Stomach (tissue), 9 donors: ENCODE data around the gene GLCCI1. TPM values are rescaled to one million over a fixed set of nuclear protein-coding genes. Genes with fewer than 3 reads are reported as not detected.

Source experiments
- DNase-seq, 2 donors: peaks; one replicate each; pipeline versions ENCODE4 v3.0.0 to v3.0.0-alpha.2; 2013 to 2019
- H3K27ac ChIP-seq, 5 donors: fragments of 200-600 bp in 4 of 5; sonication (generic) in 4 of 5; one replicate each; pipeline ENCODE4 v1.5.1; 2013 to 2019; ENCODE audit warnings: mild to moderate bottlenecking in 1 of 5, moderate library complexity in 1 of 5
- H3K27me3 ChIP-seq, 3 donors: fragments of 200-600 bp; sonication (generic); one replicate each; pipeline ENCODE4 v1.5.1; 2017 to 2019; ENCODE audit warnings: mixed run types in 1 of 3
- H3K36me3 ChIP-seq, 4 donors: fragments of 200-600 bp; sonication (generic); 1 replicate in 3 of 4; 2 replicates in 1 of 4; pipeline ENCODE4 v1.5.1; 2016 to 2019
- H3K4me1 ChIP-seq, 4 donors: fragments of 200-600 bp; sonication (generic); one replicate each; pipeline ENCODE4 v1.5.1; 2016 to 2019
- H3K4me3 ChIP-seq, 4 donors: fragments of 200-600 bp; sonication (generic) in 3 of 4; one replicate each; pipeline ENCODE4 v1.5.1; 2016 to 2019; ENCODE audit warnings: mild to moderate bottlenecking in 1 of 4
- H3K9me3 ChIP-seq, 4 donors: fragments of 200-600 bp; sonication (generic); one replicate each; pipeline ENCODE4 v1.5.1; 2016 to 2019
- EP300 ChIP-seq: sonication (generic); formaldehyde crosslinking; IDR thresholded peaks from one replicate; pipeline ENCODE4 v1.6.1; 2017; ENCODE audit warnings: antibody characterized with exemption
- POLR2A ChIP-seq, 4 donors: fragments of 450-650 bp; IDR thresholded peaks; one replicate each; pipeline ENCODE4 v1.6.1; 2016; ENCODE audit warnings: antibody characterized with exemption in 4 of 4, control low read depth in 2 of 4, mild to moderate bottlenecking in 1 of 4, moderate library complexity in 1 of 4
- POLR2AphosphoS5 ChIP-seq, 3 donors: sonication (generic); formaldehyde crosslinking; IDR thresholded peaks; one replicate each; pipeline ENCODE4 v1.6.1; 2016; ENCODE audit warnings: antibody characterized with exemption in 3 of 3
- WGBS, 5 donors: extraction: QIAGEN DNeasy Blood & Tissue Kit in 3 of 5; methylation state at CpG; one replicate each; pipeline versions ENCODE4 v1.1.5 to v1.1.7; 2013 to 2018; 5-methylcytosine and 5-hydroxymethylcytosine counted together
- intact Hi-C: fragments of 100-400 bp; cut with DNase I; formaldehyde crosslinking; loops from one replicate; pipeline ENCODE4 v1.15.1; 2023; ENCODE audit warnings: low total_unique reads
- polyA plus RNA-seq, 3 donors: library from polyadenylated mRNA; stranded (reverse); fragments of 200-250 nt; gene quantifications; one replicate each; pipeline ENCODE4 v1.2.3, GENCODE V29; 2013
- total RNA-seq, 5 donors: library from RNA; depleted of rRNA; stranded (reverse); fragments of >200 nt; gene quantifications; one replicate each; pipeline versions ENCODE4 v1.1.0 to v1.2.3, GENCODE V29; 2014 to 2016
- TF ChIP-seq, protein P1 (sequence below), 7 experiments: fragments of 450-650 bp in 4 of 7; fragments of 200-600 bp in 3 of 7; sonication (generic) in 3 of 7; IDR thresholded peaks; one replicate each; pipeline ENCODE4 v1.5.1; 2016 to 2019; ENCODE audit warnings: antibody characterized with exemption in 7 of 7, control low read depth in 2 of 7, mild to moderate bottlenecking in 1 of 7
- donor health status: healthy with polysubstance abuse.
- donor health status: Bipolar disorder and iron deficiency.
- donor health status: healthy.

Gene GLCCI1
- total and polyA plus RNA-seq, 8 donors = 2.6 to 60.9 (median 14.9) TPM

DNA sequence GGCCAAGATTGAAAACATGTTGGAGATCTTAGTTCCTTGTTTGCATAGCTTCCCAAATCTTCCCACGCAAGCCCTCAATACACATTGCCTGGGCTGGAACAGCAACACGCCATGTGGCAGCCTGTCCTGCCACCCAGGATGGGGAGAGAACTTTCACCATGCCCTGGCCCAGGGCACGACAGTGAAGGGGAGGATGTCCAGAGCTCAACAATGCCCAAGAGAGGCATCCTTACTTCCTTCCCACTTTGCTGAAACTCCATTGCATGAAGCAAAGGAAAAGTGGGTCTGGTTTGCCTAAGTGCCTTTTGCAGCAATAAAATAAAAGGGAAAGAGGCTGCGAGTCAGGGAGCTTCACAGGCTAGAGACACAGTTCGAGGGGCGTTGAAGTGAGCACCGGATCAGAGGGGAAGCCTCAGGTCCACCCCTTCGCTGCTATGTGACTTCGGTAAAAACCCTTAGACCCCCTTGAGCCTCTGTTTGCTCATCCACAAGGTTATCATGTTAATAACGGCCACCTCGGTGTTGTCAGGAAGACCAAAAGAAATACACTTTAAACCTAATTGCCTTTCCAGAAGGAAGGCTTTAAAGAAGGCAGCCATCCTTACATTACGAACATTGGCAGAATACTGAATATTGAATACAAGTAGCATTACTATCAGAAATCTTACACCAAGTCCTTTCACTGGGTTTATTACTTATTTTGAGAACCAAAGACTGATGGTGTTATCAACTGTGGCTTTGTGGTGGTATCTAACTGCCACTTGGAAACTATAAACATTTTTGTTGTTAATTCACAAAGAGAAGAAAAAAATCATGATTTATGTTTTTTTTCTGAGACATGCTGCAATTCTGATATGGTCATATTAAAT lies 160.1 kb downstream of the GLCCI1 start:
- no peak for DNase-seq
- H3K4me1 ChIP-seq = peaks cover 0 to 7% (median 0%) of the 10 kb centered on the region in 4 donors
- H3K9me3 ChIP-seq = no peaks in the 10 kb centered on the region
- no peaks in the 10 kb centered on the region for H3K27me3 ChIP-seq
- WGBS, 5 donors = 68 to 78% (median 74%) methylated on average over 12 of the region's 12 CpGs
- H3K36me3 ChIP-seq = peaks cover 4 to 37% (median 21%) of the 10 kb centered on the region in 4 donors
- no peak for TF ChIP-seq EP300
- TF ChIP-seq, protein P1, sequence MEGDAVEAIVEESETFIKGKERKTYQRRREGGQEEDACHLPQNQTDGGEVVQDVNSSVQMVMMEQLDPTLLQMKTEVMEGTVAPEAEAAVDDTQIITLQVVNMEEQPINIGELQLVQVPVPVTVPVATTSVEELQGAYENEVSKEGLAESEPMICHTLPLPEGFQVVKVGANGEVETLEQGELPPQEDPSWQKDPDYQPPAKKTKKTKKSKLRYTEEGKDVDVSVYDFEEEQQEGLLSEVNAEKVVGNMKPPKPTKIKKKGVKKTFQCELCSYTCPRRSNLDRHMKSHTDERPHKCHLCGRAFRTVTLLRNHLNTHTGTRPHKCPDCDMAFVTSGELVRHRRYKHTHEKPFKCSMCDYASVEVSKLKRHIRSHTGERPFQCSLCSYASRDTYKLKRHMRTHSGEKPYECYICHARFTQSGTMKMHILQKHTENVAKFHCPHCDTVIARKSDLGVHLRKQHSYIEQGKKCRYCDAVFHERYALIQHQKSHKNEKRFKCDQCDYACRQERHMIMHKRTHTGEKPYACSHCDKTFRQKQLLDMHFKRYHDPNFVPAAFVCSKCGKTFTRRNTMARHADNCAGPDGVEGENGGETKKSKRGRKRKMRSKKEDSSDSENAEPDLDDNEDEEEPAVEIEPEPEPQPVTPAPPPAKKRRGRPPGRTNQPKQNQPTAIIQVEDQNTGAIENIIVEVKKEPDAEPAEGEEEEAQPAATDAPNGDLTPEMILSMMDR (IDR thresholded peaks at IDR 0.05) = no peak
- TF ChIP-seq POLR2AphosphoS5 (IDR thresholded peaks at IDR 0.05) = no peak
- TF ChIP-seq POLR2A (IDR thresholded peaks at IDR 0.05) = no peak
- no peak overlapping the region for H3K4me3 ChIP-seq
- intact Hi-C loops = no loop called here
- H3K27ac ChIP-seq = peak overlapping the region in 1 of 5 donors; percentile 22

DNA sequence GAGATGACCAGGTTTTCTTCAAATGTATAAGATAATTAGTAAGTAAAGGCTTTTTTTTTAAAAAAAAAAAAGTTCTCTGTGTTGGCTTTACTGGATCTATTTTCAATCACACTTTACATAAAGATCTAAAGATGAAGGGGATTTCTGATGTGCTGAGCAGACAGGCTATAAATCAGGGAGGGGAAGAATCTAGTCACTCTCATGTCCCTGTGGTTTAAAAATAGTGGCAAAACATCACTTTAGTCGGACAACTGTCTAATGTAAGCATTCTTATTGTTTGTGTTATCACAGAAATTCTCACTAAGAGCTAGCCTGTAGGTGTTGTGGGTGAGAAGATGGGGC lies 160.7 kb downstream of the GLCCI1 start:
- H3K27ac ChIP-seq = no peak overlapping the region

DNA sequence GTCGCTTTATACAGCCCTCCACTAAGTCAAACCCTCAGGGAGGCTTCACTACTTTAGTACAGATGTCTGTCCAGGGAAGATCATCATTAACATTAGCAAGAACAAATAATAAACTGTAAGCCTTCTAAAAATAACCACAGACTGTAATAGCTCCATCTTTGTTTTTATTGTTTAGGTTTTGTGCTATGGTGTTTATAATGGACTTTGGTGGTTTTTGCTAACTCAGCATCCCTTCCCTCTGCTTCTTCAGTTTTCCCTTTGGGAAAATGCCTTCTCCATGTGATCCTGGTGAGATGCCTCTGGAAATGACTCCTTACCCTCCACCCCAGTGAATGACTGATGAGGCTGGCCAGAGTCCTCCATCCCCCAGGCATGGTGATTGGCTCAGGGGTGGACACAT lies 162.1 kb downstream of the GLCCI1 start:
- Histone ChIP-seq H3K4me3 (no peak overlapping the region), H3K4me1 (peaks cover 0 to under 1% (median 0%) of the 10 kb centered on the region in 4 donors), H3K27me3 (no peaks in the 10 kb centered on the region), H3K27ac (peak overlapping the region in 1 of 5 donors; percentile 55), H3K9me3 (no peaks in the 10 kb centered on the region), H3K36me3 (peaks cover 2 to 26% (median 19%) of the 10 kb centered on the region in 4 donors)
- intact Hi-C loops = no loop called here
- DNase-seq = no peak
- TF ChIP-seq, protein P1 (IDR thresholded peaks at IDR 0.05) = no peak
- no peak for TF ChIP-seq EP300
- no peak for TF ChIP-seq POLR2AphosphoS5 (IDR thresholded peaks at IDR 0.05)
- TF ChIP-seq POLR2A (IDR thresholded peaks at IDR 0.05) = no peak
- 90 to 98% (median 92%) methylated on average over 1 of the region's 1 CpG for WGBS, 5 donors

More for the DNA sequence above, 160.7 kb downstream of the GLCCI1 start:
- H3K4me1 ChIP-seq = peaks cover 0 to 7% (median 0%) of the 10 kb centered on the region in 4 donors
- no peaks in the 10 kb centered on the region for H3K27me3 ChIP-seq
- intact Hi-C loops = no loop called here
- no peak overlapping the region for H3K4me3 ChIP-seq
- WGBS, 5 donors = 67 to 77% (median 71%) methylated on average over 1 of the region's 1 CpG
- no peaks in the 10 kb centered on the region for H3K9me3 ChIP-seq
- TF ChIP-seq EP300 (no peak), POLR2A (IDR thresholded peaks at IDR 0.05) (no peak), POLR2AphosphoS5 (IDR thresholded peaks at IDR 0.05) (no peak)
- TF ChIP-seq, protein P1 (IDR thresholded peaks at IDR 0.05) = no peak
- H3K36me3 ChIP-seq = peaks cover 4 to 37% (median 21%) of the 10 kb centered on the region in 4 donors
- no peak for DNase-seq

DNA sequence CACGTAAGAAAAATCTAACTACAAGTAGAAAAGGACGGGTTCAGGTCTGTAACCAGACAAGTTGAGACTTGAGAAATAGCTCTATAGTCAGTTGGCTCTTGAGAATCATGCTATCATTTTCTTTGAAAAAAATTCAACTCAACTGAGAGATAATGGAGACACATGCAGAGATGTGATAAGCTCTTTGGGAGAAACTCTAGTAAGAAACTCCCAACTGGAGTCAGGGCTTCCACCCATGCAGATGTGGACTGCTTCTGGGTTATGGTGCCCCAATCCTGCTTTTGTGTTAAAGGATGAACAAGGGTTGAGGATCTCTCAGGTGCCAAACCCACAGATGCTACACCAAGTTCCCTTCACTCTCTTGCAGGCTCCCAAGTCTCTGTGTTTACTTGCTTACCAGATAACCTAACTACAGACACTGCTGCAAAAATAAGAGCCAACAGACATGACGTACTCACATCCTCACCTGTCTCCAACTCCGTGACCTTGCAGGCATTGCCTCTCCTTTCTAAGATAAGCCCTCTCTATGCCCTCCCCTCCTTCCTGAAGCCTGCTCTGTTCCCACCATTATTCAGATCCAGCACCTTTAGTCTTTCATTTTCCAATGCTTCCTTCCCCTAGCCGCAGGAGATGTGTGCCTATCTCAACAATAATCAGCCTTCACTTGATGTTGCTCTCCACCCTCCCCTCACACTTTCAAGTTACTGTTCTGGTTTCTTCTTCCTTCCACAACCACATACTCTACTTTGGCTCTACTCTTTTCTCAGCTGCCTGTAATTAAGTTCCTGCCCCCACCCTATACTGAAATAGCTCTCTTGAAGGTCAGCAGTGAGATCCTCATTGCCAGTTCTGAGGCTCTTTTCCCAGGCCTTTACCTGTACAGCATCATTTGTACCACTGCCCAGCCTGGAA lies 163.4 kb downstream of the GLCCI1 start:
- WGBS, 5 donors = 76 to 89% (median 86%) methylated on average over 5 of the region's 5 CpGs
- peak in 1 of 2 donors; percentile 37 for DNase-seq
- no peak for TF ChIP-seq EP300
- TF ChIP-seq POLR2A (IDR thresholded peaks at IDR 0.05) = no peak
- no peak for TF ChIP-seq POLR2AphosphoS5 (IDR thresholded peaks at IDR 0.05)
- TF ChIP-seq, protein P1 (IDR thresholded peaks at IDR 0.05) = no peak
- no peaks in the 10 kb centered on the region for H3K9me3 ChIP-seq
- H3K4me3 ChIP-seq = no peak overlapping the region
- intact Hi-C loops = no loop called here
- H3K27ac ChIP-seq = peak overlapping the region in 3 of 5 donors; percentile 10 to 55 (median 19)
- no peaks in the 10 kb centered on the region for H3K4me1 ChIP-seq
- H3K36me3 ChIP-seq = peaks cover 0 to 24% (median 13%) of the 10 kb centered on the region in 4 donors
- H3K27me3 ChIP-seq = no peaks in the 10 kb centered on the region
